HEK293 (cell line): ENCODE measurements around the gene TANGO2.
A peak's percentile ranks its signal among the peaks of the same experiment; 100 is the strongest.

Experiments
- AEBP2 ChIP-seq: fragments of 450-650 bp; formaldehyde crosslinking; IDR thresholded peaks from 2 replicates; pipeline ENCODE4 v1.5.1; 2016; ENCODE audit warnings: missing biosample characterization, missing genetic modification characterization, borderline replicate concordance
- ATF2 ChIP-seq: fragments of 450-650 bp; formaldehyde crosslinking; IDR thresholded peaks from 2 replicates; pipeline ENCODE4 v1.5.1; 2016; ENCODE audit warnings: missing biosample characterization, missing genetic modification characterization, low read depth
- BCL11A ChIP-seq: fragments of 450-650 bp; formaldehyde crosslinking; IDR thresholded peaks from 2 replicates; pipeline ENCODE4 v1.5.1; 2016; ENCODE audit warnings: low read depth, missing biosample characterization, missing genetic modification characterization
- HOXC10 ChIP-seq: sonication (generic); formaldehyde crosslinking; IDR thresholded peaks from 2 replicates; pipeline ENCODE4 v1.8.1; 2023; ENCODE audit warnings: mild to moderate bottlenecking, missing genetic modification reagents
- HOXD13 ChIP-seq: sonication (generic); formaldehyde crosslinking; IDR thresholded peaks from 2 replicates; pipeline ENCODE4 v1.8.0; 2022; ENCODE audit warnings: missing genetic modification reagents, borderline replicate concordance
- OSR2 ChIP-seq: fragments of 450-650 bp; formaldehyde crosslinking; IDR thresholded peaks from 2 replicates; pipeline ENCODE4 v1.5.1; 2016; ENCODE audit warnings: missing biosample characterization, missing genetic modification characterization
- REST ChIP-seq: fragments of 450-650 bp; formaldehyde crosslinking; IDR thresholded peaks from 2 replicates; pipeline ENCODE4 v1.5.1; 2016; ENCODE audit warnings: missing biosample characterization, missing genetic modification characterization
- TSHZ1 ChIP-seq: fragments of 450-650 bp; formaldehyde crosslinking; IDR thresholded peaks from 2 replicates; pipeline ENCODE4 v1.5.1; 2016; ENCODE audit warnings: missing biosample characterization, missing genetic modification characterization, borderline replicate concordance
- WT1 ChIP-seq: fragments of 450-650 bp; formaldehyde crosslinking; IDR thresholded peaks from 2 replicates; pipeline ENCODE4 v1.5.1; 2016; ENCODE audit warnings: missing biosample characterization, missing genetic modification characterization
- ZBTB26 ChIP-seq: fragments of 450-650 bp; formaldehyde crosslinking; optimal IDR thresholded peaks from 2 replicates; pipeline ENCODE3; 2016; ENCODE audit warnings: missing biosample characterization, mild to moderate bottlenecking, missing genetic modification characterization
- ZFP41 ChIP-seq: fragments of 450-650 bp; formaldehyde crosslinking; IDR thresholded peaks from 2 replicates; pipeline ENCODE4 v1.5.1; 2016; ENCODE audit warnings: missing biosample characterization, missing genetic modification characterization, borderline replicate concordance
- ZNF112 ChIP-seq: fragments of 450-650 bp; formaldehyde crosslinking; IDR thresholded peaks from 2 replicates; pipeline ENCODE4 v1.5.0; 2017; ENCODE audit warnings: missing biosample characterization, missing genetic modification characterization
- ZNF132 ChIP-seq: fragments of 450-650 bp; formaldehyde crosslinking; IDR thresholded peaks from 2 replicates; pipeline ENCODE4 v1.5.1; 2017; ENCODE audit warnings: missing biosample characterization, missing genetic modification characterization, borderline replicate concordance
- ZNF324 ChIP-seq: fragments of 450-650 bp; formaldehyde crosslinking; IDR thresholded peaks from 2 replicates; pipeline ENCODE4 v1.5.1; 2016; ENCODE audit warnings: missing biosample characterization, missing genetic modification characterization
- ZNF335 ChIP-seq: fragments of 450-650 bp; formaldehyde crosslinking; conservative IDR thresholded peaks from 2 replicates; pipeline ENCODE4 v1.5.1; 2016; ENCODE audit warnings: missing biosample characterization, missing genetic modification characterization
- ZNF354C ChIP-seq: fragments of 450-650 bp; formaldehyde crosslinking; IDR thresholded peaks from 2 replicates; pipeline ENCODE4 v1.5.1; 2016; ENCODE audit warnings: missing biosample characterization, missing genetic modification characterization, low read depth, borderline replicate concordance
- ZNF510 ChIP-seq: fragments of 450-650 bp; formaldehyde crosslinking; IDR thresholded peaks from 2 replicates; pipeline ENCODE4 v1.5.1; 2018; ENCODE audit warnings: mild to moderate bottlenecking, missing genetic modification characterization, missing biosample characterization; ENCODE audit not compliant: insufficient replicate concordance
- ZNF514 ChIP-seq: fragments of 450-650 bp; formaldehyde crosslinking; IDR thresholded peaks from 2 replicates; pipeline ENCODE4 v1.5.1; 2016; ENCODE audit warnings: missing biosample characterization, missing genetic modification characterization
- ZNF549 ChIP-seq: fragments of 450-650 bp; IDR thresholded peaks from 2 replicates; pipeline ENCODE4 v1.5.1; 2018; ENCODE audit warnings: missing biosample characterization, missing genetic modification characterization, mild to moderate bottlenecking, inconsistent platforms, moderate library complexity
- ZNF555 ChIP-seq: fragments of 450-650 bp; formaldehyde crosslinking; conservative IDR thresholded peaks from 2 replicates; pipeline ENCODE4 v1.5.1; 2017; ENCODE audit warnings: missing biosample characterization, mild to moderate bottlenecking, missing genetic modification characterization, inconsistent platforms
- ZNF645 ChIP-seq: fragments of 450-650 bp; formaldehyde crosslinking; IDR thresholded peaks from 2 replicates; pipeline ENCODE4; 2016; ENCODE audit warnings: missing biosample characterization, missing genetic modification characterization
- ZNF704 ChIP-seq: fragments of 450-650 bp; formaldehyde crosslinking; IDR thresholded peaks from 2 replicates; pipeline ENCODE4 v1.5.1; 2016; ENCODE audit warnings: missing biosample characterization, missing genetic modification characterization
- ZSCAN5A ChIP-seq: fragments of 450-650 bp; formaldehyde crosslinking; IDR thresholded peaks from 2 replicates; pipeline ENCODE4 v1.5.1; 2016; ENCODE audit warnings: missing biosample characterization, missing genetic modification characterization

Gene TANGO2

GRCh38 chr22:19974935-19975706 lies 45.8 kb upstream of the TANGO2 start (continued):
- TF ChIP-seq ZNF354C (tag by site-specific recombination) = no peak
- TF ChIP-seq ZNF324 (tag by site-specific recombination) = no peak
- no peak for TF ChIP-seq ZSCAN5A (tag by site-specific recombination)
- TF ChIP-seq REST (tag by site-specific recombination) = no peak
- TF ChIP-seq ZNF335 = no peak
- TF ChIP-seq WT1 (tag by site-specific recombination) = 0 out of 2 replicates have a peak, but pooled peaks have one; percentile 44
- no peak for TF ChIP-seq ZNF510 (tag by site-specific recombination)
- TF ChIP-seq ZNF514 = no peak
- no peak for TF ChIP-seq ZNF549 (tag by site-specific recombination)
- no peak for TF ChIP-seq ZNF555 (tag by site-specific recombination)
- TF ChIP-seq BCL11A = no peak
- no peak for TF ChIP-seq ZNF112 (tag by site-specific recombination)
- TF ChIP-seq ZBTB26 (tag by site-specific recombination) = no peak
- no peak for TF ChIP-seq ZNF704 (tag by site-specific recombination)
- TF ChIP-seq AEBP2 (tag by site-specific recombination) = no peak
- no peak for TF ChIP-seq TSHZ1 (tag by site-specific recombination)
- TF ChIP-seq HOXC10 = no peak
- no peak for TF ChIP-seq ATF2 (tag by site-specific recombination)
- TF ChIP-seq OSR2 (tag by site-specific recombination) = no peak
- no peak for TF ChIP-seq ZNF645 (tag by site-specific recombination)
- TF ChIP-seq ZFP41 (tag by site-specific recombination) = no peak
- TF ChIP-seq HOXD13 (CRISPR knock-in tag) = no peak
- no peak for TF ChIP-seq ZNF132 (tag by site-specific recombination)
